ENCODE data around the gene EIF4E3. TPM values are rescaled to one million over a fixed set of nuclear protein-coding genes. Genes with fewer than 3 reads are reported as not detected.

EIF4E3 gene
- total RNA-seq, 2 donors from 2014 or later = 19.2 to 26.0 TPM

- no peaks in the 10 kb centered on the region for H3K36me3 ChIP-seq
- intact Hi-C loops (cut with DNase I) = no loop called here
- TF ChIP-seq CTCF (IDR thresholded peaks at IDR 0.05) = no peak
- no peak for TF ChIP-seq POLR2AphosphoS5 (IDR thresholded peaks at IDR 0.05)
- TF ChIP-seq POLR2A (IDR thresholded peaks at IDR 0.05) = no peak
- no peak overlapping the region for H3K4me3 ChIP-seq
- no peaks in the 10 kb centered on the region for H3K27me3 ChIP-seq (replicated peaks; ENCODE audit: insufficient read depth)
- 70% methylated on average over 9 of the region's 9 CpGs for WGBS
- no peak overlapping the region for H3K27ac ChIP-seq
- no peak for DNase-seq (ENCODE audit: low spot score)
- H3K4me1 ChIP-seq (replicated peaks) = no peaks in the 10 kb centered on the region
- H3K9me3 ChIP-seq = no peaks in the 10 kb centered on the region
Measured at GRCh38 chr3:71672340-71672739, 52.9 kb downstream of the EIF4E3 start.

- intact Hi-C loops (cut with DNase I) = no loop called here
- Histone ChIP-seq H3K9me3 (no peaks in the 10 kb centered on the region), H3K4me3 (no peak overlapping the region), H3K4me1 (replicated peaks) (no peaks in the 10 kb centered on the region), H3K36me3 (no peaks in the 10 kb centered on the region), H3K27me3 (replicated peaks; ENCODE audit: insufficient read depth) (no peaks in the 10 kb centered on the region), H3K27ac (no peak overlapping the region)
- DNase-seq (ENCODE audit: low spot score) = no peak
- TF ChIP-seq POLR2A (IDR thresholded peaks at IDR 0.05) = no peak
- no peak for TF ChIP-seq POLR2AphosphoS5 (IDR thresholded peaks at IDR 0.05)
- no peak for TF ChIP-seq CTCF (IDR thresholded peaks at IDR 0.05)
- 93% methylated on average over 19 of the region's 19 CpGs for WGBS
Measured at GRCh38 chr3:71671216-71671845, 53.9 kb downstream of the EIF4E3 start.

- TF ChIP-seq CTCF (IDR thresholded peaks at IDR 0.05) (no peak), POLR2AphosphoS5 (IDR thresholded peaks at IDR 0.05) (no peak), POLR2A (IDR thresholded peaks at IDR 0.05) (no peak)
- H3K4me1 ChIP-seq (replicated peaks) = no peaks in the 10 kb centered on the region
- no peak overlapping the region for H3K27ac ChIP-seq
- H3K9me3 ChIP-seq = no peaks in the 10 kb centered on the region
- WGBS = 35% methylated on average over 3 of the region's 3 CpGs
- H3K27me3 ChIP-seq (replicated peaks; ENCODE audit: insufficient read depth) = no peaks in the 10 kb centered on the region
- H3K36me3 ChIP-seq = no peaks in the 10 kb centered on the region
- intact Hi-C loops (cut with DNase I) = loop anchor here (5.0 kb wide), 1 partner anchor 940 kb away; no protein-coding TSS in a partner anchor
- no peak overlapping the region for H3K4me3 ChIP-seq
- DNase-seq (ENCODE audit: low spot score) = no peak
Measured at GRCh38 chr3:71662568-71662967, 62.6 kb downstream of the EIF4E3 start.

- Histone ChIP-seq H3K27ac (no peak overlapping the region), H3K9me3 (no peaks in the 10 kb centered on the region), H3K4me1 (replicated peaks) (no peaks in the 10 kb centered on the region), H3K4me3 (no peak overlapping the region), H3K36me3 (no peaks in the 10 kb centered on the region), H3K27me3 (replicated peaks; ENCODE audit: insufficient read depth) (no peaks in the 10 kb centered on the region)
- no peak for TF ChIP-seq CTCF (IDR thresholded peaks at IDR 0.05)
- no peak for TF ChIP-seq POLR2A (IDR thresholded peaks at IDR 0.05)
- TF ChIP-seq POLR2AphosphoS5 (IDR thresholded peaks at IDR 0.05) = no peak
- intact Hi-C loops (cut with DNase I) = loop anchor here (5.0 kb wide), 1 partner anchor 940 kb away; no protein-coding TSS in a partner anchor
- 73% methylated on average over 3 of the region's 3 CpGs for WGBS
- no peak for DNase-seq (ENCODE audit: low spot score)
Measured at GRCh38 chr3:71662056-71662455, 63.1 kb downstream of the EIF4E3 start.
